ENCODE results near the gene SMC2. TPM values are rescaled to one million over a fixed set of nuclear protein-coding genes. Genes with fewer than 3 reads are reported as not detected.
A peak's percentile ranks its signal among the peaks of the same experiment; 100 is the strongest.

The SMC2 gene
- polyA plus RNA-seq, 2 of the 4 experiments (the other 2 are of a cell fraction) = 33.9 to 43.3 TPM

GRCh38 chr9:104144336-104144735 lies 50.2 kb downstream of the SMC2 start:
- CTCF ChIA-PET = no interaction called here
- Histone ChIP-seq H3K4me3 (no peak overlapping the region), H3K27ac (no peak overlapping the region), H3K4me1 (no peaks in the 10 kb centered on the region), H3K9me3 (no peaks in the 10 kb centered on the region), H3K4me2 (no peak overlapping the region)
- ATAC-seq = no peak
- no peak for DNase-seq (ENCODE audit: low read depth in 1 of 2, low spot score in 1 of 2)
- 93% methylated on average over 1 of the region's 1 CpG for WGBS (ENCODE audit: missing lambda C conversion rate)
- POLR2A ChIA-PET = no interaction called here
- no peak for FAIRE-seq
- TF ChIP-seq HES2 (IDR thresholded peaks at IDR 0.05) = no peak
- no peak for TF ChIP-seq RFX5 (IDR thresholded peaks at IDR 0.05)
- no peak for TF ChIP-seq BHLHE40 (IDR thresholded peaks at IDR 0.05; ENCODE audit: low read depth, low read length)
- no peak for TF ChIP-seq CBX2 (IDR thresholded peaks at IDR 0.05; ENCODE audit: borderline replicate concordance, low read depth)
- no peak for TF ChIP-seq ATOH8 (CRISPR knock-in tag; IDR thresholded peaks at IDR 0.05; ENCODE audit: low read depth)
- no peak for TF ChIP-seq MAX (IDR thresholded peaks at IDR 0.05)
- no peak for TF ChIP-seq CTCF (IDR thresholded peaks at IDR 0.05)
- no peak for TF ChIP-seq CHD4 (IDR thresholded peaks at IDR 0.05; ENCODE audit: borderline replicate concordance)

DNA sequence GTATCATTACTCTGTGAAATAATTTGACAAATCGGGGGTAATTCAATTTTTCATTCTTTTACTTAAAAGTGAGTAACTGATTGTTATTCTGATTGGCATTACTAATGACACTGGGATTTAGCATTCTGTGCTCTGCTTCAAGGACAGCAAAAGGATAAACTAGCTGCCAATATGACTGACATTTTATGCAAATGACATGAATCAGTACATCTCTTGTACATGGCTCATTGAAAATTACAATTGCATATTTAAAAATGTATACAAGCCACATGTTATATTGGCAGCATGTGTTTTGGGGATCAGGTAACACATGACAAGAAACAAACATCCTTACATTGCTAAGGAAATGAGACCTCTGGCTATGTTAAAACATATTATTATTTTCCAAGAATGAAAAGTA lies 79.0 kb downstream of the SMC2 start:
- no peak overlapping the region for H3K4me2 ChIP-seq
- POLR2A ChIA-PET = no interaction called here
- H3K4me1 ChIP-seq = no peaks in the 10 kb centered on the region
- DNase-seq (ENCODE audit: low read depth in 1 of 2, low spot score in 1 of 2) (no peak), FAIRE-seq (no peak), ATAC-seq (no peak)
- H3K4me3 ChIP-seq = no peak overlapping the region
- H3K9me3 ChIP-seq = no peaks in the 10 kb centered on the region
- CTCF ChIA-PET = no interaction called here
- WGBS (ENCODE audit: missing lambda C conversion rate) = 10% methylated on average over 1 of the region's 1 CpG
- no peak overlapping the region for H3K27ac ChIP-seq
- TF ChIP-seq, protein P1, sequence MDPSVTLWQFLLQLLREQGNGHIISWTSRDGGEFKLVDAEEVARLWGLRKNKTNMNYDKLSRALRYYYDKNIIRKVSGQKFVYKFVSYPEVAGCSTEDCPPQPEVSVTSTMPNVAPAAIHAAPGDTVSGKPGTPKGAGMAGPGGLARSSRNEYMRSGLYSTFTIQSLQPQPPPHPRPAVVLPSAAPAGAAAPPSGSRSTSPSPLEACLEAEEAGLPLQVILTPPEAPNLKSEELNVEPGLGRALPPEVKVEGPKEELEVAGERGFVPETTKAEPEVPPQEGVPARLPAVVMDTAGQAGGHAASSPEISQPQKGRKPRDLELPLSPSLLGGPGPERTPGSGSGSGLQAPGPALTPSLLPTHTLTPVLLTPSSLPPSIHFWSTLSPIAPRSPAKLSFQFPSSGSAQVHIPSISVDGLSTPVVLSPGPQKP (IDR thresholded peaks at IDR 0.05; ENCODE audit: low read depth, low read length) = no peak
- TF ChIP-seq RARB (CRISPR knock-in tag; IDR thresholded peaks at IDR 0.05) (no peak), ZFP36 (IDR thresholded peaks at IDR 0.05; ENCODE audit: borderline replicate concordance, partially characterized antibody) (no peak), KDM5A (IDR thresholded peaks at IDR 0.05) (no peak), ZNF302 (CRISPR knock-in tag; IDR thresholded peaks at IDR 0.05) (no peak)

DNA sequence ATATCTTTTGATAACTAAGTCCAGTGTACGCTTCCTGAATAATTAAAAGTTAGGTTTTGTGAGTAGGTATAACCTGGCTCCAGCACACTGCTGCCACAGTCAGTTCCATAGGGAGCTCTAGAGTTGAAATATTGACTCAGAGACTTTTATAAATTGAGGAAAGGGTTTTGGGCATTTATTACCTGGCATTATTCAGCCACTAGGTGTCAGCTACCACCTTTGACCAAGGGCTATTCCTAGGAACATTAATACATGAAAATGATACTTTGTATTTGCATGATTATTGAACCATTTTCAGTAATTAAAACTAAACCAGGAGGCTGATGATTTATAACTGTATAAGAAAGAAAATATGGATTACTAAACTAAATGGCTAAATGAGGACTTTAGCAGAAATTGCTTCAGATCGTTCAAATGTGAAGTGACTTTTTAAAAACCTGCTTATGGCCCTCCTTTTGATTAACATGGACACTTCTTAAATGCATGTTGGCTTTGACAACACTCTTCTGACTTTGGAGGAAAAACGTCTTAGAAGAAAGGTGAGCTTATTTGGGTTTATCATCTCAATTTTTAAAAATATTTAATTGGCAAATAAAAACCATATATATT lies 83.0 kb downstream of the SMC2 start:
- no peak overlapping the region for H3K4me2 ChIP-seq
- POLR2A ChIA-PET = no interaction called here
- no peak for FAIRE-seq
- CTCF ChIA-PET = interaction anchor here (0.6 to 3.4 kb wide), 10 partner anchors 12 to 565 kb away, joined by 3 to 36 read pairs (median 4); no protein-coding TSS in a partner anchor
- TF ChIP-seq SMC3 (IDR thresholded peaks at IDR 0.05) = peak; percentile 74
- peak; percentile 73 to 75 for TF ChIP-seq RAD21 (conservative IDR thresholded peaks at IDR 0.05 in 1 of 2, IDR thresholded peaks at IDR 0.05 in 1 of 2)
- TF ChIP-seq HEYL (CRISPR knock-in tag; IDR thresholded peaks at IDR 0.05) = no peak
- peak; percentile 63 for TF ChIP-seq CTCF (IDR thresholded peaks at IDR 0.05)
- H3K4me1 ChIP-seq = no peaks in the 10 kb centered on the region
- ATAC-seq = peak; percentile 47 to 69; a peak in 3 of 6 replicates
- DNase-seq (ENCODE audit: low read depth in 1 of 2, low spot score in 1 of 2) = peak in 1 of 2 experiments; percentile 21
- H3K9me3 ChIP-seq = no peaks in the 10 kb centered on the region
- H3K4me3 ChIP-seq = no peak overlapping the region
- H3K27ac ChIP-seq = no peak overlapping the region
- 28% methylated on average over 3 of the region's 3 CpGs for WGBS (ENCODE audit: missing lambda C conversion rate)

Data from A549 (cell line).